ENCODE results near the gene ORC1.

GRCh38 chr1:52402860-52403240 is 1.4 kb downstream of the ORC1 start:
- TF ChIP-seq, protein P1, sequence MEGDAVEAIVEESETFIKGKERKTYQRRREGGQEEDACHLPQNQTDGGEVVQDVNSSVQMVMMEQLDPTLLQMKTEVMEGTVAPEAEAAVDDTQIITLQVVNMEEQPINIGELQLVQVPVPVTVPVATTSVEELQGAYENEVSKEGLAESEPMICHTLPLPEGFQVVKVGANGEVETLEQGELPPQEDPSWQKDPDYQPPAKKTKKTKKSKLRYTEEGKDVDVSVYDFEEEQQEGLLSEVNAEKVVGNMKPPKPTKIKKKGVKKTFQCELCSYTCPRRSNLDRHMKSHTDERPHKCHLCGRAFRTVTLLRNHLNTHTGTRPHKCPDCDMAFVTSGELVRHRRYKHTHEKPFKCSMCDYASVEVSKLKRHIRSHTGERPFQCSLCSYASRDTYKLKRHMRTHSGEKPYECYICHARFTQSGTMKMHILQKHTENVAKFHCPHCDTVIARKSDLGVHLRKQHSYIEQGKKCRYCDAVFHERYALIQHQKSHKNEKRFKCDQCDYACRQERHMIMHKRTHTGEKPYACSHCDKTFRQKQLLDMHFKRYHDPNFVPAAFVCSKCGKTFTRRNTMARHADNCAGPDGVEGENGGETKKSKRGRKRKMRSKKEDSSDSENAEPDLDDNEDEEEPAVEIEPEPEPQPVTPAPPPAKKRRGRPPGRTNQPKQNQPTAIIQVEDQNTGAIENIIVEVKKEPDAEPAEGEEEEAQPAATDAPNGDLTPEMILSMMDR (IDR thresholded peaks at IDR 0.05) = no peak
- no peak for TF ChIP-seq POLR2A (IDR thresholded peaks at IDR 0.05)
- no peak for TF ChIP-seq POLR2AphosphoS5 (IDR thresholded peaks at IDR 0.05)
